WTC11 (cell line): ENCODE results near the gene RALY.

Source experiments
- CTCF ChIP-seq: fragments of 200-600 bp; IDR thresholded peaks from 2 replicates; pipeline ENCODE4 v1.8.0; 2022; ENCODE audit warnings: antibody characterized with exemption
- E2F5 ChIP-seq: sonication (generic); formaldehyde crosslinking; IDR thresholded peaks from 2 replicates; pipeline ENCODE4 v1.8.1; 2022; ENCODE audit warnings: mild to moderate bottlenecking, moderate library complexity, missing genetic modification reagents
- KAT7 ChIP-seq: sonication (generic); formaldehyde crosslinking; IDR thresholded peaks from 2 replicates; pipeline ENCODE4 v1.8.1; 2023; ENCODE audit warnings: missing genetic modification reagents, mild to moderate bottlenecking, borderline replicate concordance
- MYBL2 ChIP-seq: sonication (generic); formaldehyde crosslinking; IDR thresholded peaks from 2 replicates; pipeline ENCODE4 v1.8.1; 2023; ENCODE audit warnings: mild to moderate bottlenecking, moderate library complexity, missing genetic modification reagents
- RORB ChIP-seq: fragments of 250-450 bp; sonication (Bioruptor Pico); IDR thresholded peaks from 2 replicates; pipeline ENCODE4 v1.9.0; 2021; ENCODE audit warnings: mild to moderate bottlenecking

- TF ChIP-seq E2F5 (CRISPR knock-in tag) (no peak), KAT7 (CRISPR knock-in tag) (no peak), CTCF (no peak), MYBL2 (CRISPR knock-in tag) (no peak), RORB (CRISPR knock-in tag) (no peak)
Measured at GRCh38 chr20:34093895-34094294, 100.2 kb downstream of the RALY start.
